HG03095 (cell line): Measurements from ENCODE around the gene CHEK2.
"Not testable (repeated sequence)": the region's sequence is repeated elsewhere in the genome, so short reads cannot be mapped to it uniquely, and the experiment has no call there.

Source experiments
- ATAC-seq: cut with Tn5 transposase; IDR thresholded peaks from one replicate; pipeline ENCODE4 v1.9.1; 2021; ENCODE audit warnings: moderate library complexity; ENCODE audit not compliant: unreplicated experiment

The CHEK2 gene

GRCh38 chr22:28693041-28693760, 48.4 kb downstream of the CHEK2 start:
- not testable (repeated sequence) for ATAC-seq

- ATAC-seq: not testable (repeated sequence)
These were observed 51.8 kb downstream of the CHEK2 start for GRCh38 chr22:28689796-28690195.

GRCh38 chr22:28682966-28683365, 58.7 kb downstream of the CHEK2 start:
- ATAC-seq: not testable (repeated sequence)

GRCh38 chr22:28680813-28681490, 60.7 kb downstream of the CHEK2 start:
- ATAC-seq: not testable (repeated sequence)

- ATAC-seq: not testable (repeated sequence)
These were observed 61.9 kb downstream of the CHEK2 start, which contains the start of gene TTC28 for GRCh38 chr22:28679611-28680287. TSS of gene TTC28 (minus strand) at chr22:28679840. CDS start at chr22:28679723, 117 bp downstream.

GRCh38 chr22:28678778-28679610, 62.6 kb downstream of the CHEK2 start:
- not testable (repeated sequence) for ATAC-seq

GRCh38 chr22:28678170-28678569, 63.5 kb downstream of the CHEK2 start:
- not testable (repeated sequence) for ATAC-seq

GRCh38 chr22:28674121-28674563, 67.5 kb downstream of the CHEK2 start:
- ATAC-seq: no peak

GRCh38 chr22:28670756-28671155, 70.9 kb downstream of the CHEK2 start:
- no peak for ATAC-seq

- no peak for ATAC-seq
These were observed 71.5 kb downstream of the CHEK2 start for GRCh38 chr22:28670161-28670560.

GRCh38 chr22:28669387-28669786, 72.2 kb downstream of the CHEK2 start:
- no peak for ATAC-seq

- not testable (repeated sequence) for ATAC-seq
These were observed 78.1 kb downstream of the CHEK2 start for GRCh38 chr22:28663569-28663942.

GRCh38 chr22:28658448-28658847, 83.2 kb downstream of the CHEK2 start:
- no peak for ATAC-seq

- ATAC-seq: no peak
These were observed 85.4 kb downstream of the CHEK2 start for GRCh38 chr22:28656181-28656580.

- ATAC-seq: no peak
These were observed 91.2 kb downstream of the CHEK2 start for GRCh38 chr22:28650463-28650862.

GRCh38 chr22:28648792-28649191, 92.8 kb downstream of the CHEK2 start:
- no peak for ATAC-seq

- no peak for ATAC-seq
These were observed 94.4 kb downstream of the CHEK2 start for GRCh38 chr22:28647216-28647615.

- ATAC-seq: no peak
These were observed 102.3 kb downstream of the CHEK2 start for GRCh38 chr22:28639321-28639720.
